Uterus (tissue), 2 donors: ENCODE measurements around the gene PTPRG.

ENCODE experiments used
- POLR2A ChIP-seq, 2 donors: fragments of 450-650 bp; IDR thresholded peaks; one replicate each; pipeline ENCODE4 v1.6.1; 2016; ENCODE audit warnings: antibody characterized with exemption in 2 of 2, mild to moderate bottlenecking in 1 of 2, moderate library complexity in 1 of 2
- TF ChIP-seq, protein P1 (sequence below), 4 experiments: fragments of 200-600 bp in 2 of 4; fragments of 450-650 bp in 2 of 4; sonication (generic) in 2 of 4; IDR thresholded peaks; one replicate each; pipeline ENCODE4 v1.5.1; 2016 to 2019; ENCODE audit warnings: antibody characterized with exemption in 4 of 4, mild to moderate bottlenecking in 2 of 4, moderate library complexity in 1 of 4

DNA sequence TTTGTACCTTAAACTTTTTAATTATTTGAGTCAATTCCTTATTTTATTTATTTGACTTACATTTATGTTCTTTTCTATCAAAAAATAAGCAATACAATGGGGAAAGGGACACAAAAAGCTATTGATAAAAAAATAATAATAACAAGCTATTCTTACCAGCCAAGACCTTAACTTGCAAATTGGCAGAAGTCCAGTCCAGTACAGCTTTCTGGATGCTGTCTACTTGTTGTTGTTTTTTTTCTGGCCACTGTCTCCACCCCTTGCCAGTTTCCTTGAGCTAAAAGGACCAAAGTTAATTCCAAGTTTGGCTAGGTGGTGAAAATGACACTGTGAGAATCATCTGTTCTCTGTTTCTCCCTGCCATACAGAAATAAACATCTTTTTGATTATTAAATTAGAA, 232.2 kb downstream of the PTPRG start:
- no peak for TF ChIP-seq POLR2A (IDR thresholded peaks at IDR 0.05)
- TF ChIP-seq, protein P1, sequence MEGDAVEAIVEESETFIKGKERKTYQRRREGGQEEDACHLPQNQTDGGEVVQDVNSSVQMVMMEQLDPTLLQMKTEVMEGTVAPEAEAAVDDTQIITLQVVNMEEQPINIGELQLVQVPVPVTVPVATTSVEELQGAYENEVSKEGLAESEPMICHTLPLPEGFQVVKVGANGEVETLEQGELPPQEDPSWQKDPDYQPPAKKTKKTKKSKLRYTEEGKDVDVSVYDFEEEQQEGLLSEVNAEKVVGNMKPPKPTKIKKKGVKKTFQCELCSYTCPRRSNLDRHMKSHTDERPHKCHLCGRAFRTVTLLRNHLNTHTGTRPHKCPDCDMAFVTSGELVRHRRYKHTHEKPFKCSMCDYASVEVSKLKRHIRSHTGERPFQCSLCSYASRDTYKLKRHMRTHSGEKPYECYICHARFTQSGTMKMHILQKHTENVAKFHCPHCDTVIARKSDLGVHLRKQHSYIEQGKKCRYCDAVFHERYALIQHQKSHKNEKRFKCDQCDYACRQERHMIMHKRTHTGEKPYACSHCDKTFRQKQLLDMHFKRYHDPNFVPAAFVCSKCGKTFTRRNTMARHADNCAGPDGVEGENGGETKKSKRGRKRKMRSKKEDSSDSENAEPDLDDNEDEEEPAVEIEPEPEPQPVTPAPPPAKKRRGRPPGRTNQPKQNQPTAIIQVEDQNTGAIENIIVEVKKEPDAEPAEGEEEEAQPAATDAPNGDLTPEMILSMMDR (IDR thresholded peaks at IDR 0.05), result no peak
